Measurements from ENCODE around the gene HRH3.

GRCh38 chr20:62208795-62209755, 11.0 kb downstream of the HRH3 start:
- TF ChIP-seq, protein P1, sequence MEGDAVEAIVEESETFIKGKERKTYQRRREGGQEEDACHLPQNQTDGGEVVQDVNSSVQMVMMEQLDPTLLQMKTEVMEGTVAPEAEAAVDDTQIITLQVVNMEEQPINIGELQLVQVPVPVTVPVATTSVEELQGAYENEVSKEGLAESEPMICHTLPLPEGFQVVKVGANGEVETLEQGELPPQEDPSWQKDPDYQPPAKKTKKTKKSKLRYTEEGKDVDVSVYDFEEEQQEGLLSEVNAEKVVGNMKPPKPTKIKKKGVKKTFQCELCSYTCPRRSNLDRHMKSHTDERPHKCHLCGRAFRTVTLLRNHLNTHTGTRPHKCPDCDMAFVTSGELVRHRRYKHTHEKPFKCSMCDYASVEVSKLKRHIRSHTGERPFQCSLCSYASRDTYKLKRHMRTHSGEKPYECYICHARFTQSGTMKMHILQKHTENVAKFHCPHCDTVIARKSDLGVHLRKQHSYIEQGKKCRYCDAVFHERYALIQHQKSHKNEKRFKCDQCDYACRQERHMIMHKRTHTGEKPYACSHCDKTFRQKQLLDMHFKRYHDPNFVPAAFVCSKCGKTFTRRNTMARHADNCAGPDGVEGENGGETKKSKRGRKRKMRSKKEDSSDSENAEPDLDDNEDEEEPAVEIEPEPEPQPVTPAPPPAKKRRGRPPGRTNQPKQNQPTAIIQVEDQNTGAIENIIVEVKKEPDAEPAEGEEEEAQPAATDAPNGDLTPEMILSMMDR (IDR thresholded peaks at IDR 0.05; ENCODE audit: borderline replicate concordance, extremely low read depth, low read length, poor library complexity, severe bottlenecking) = no peak
- TF ChIP-seq EZH2 (IDR thresholded peaks at IDR 0.05; ENCODE audit: borderline replicate concordance, low read depth, low read length, severe bottlenecking) = no peak
